HepG2 (cell line): ENCODE data around the gene KANSL3. TPM values are rescaled to one million over a fixed set of nuclear protein-coding genes. Genes with fewer than 3 reads are reported as not detected.

Experiments used
- ATAC-seq: fragments of 200-7000 bp; cut with Tn5 transposase; 3 replicates; pipeline ENCODE4 v1.9.1; 2020; ENCODE audit warnings: mild to moderate bottlenecking, moderate library complexity
- BruUV-seq: library from RNA; stranded (reverse); fragments of 400-500 nt; replicated peaks from 2 replicates; lab custom pipeline; 2021; lab: Mats Ljungman, UMichigan
- CTCF ChIA-PET: fragments of 300-600 bp; formaldehyde crosslinking; extraction: SDS; loops from one replicate; lab custom pipeline; 2021; ENCODE audit warnings: low total read pairs, inconsistent platforms, low intra/inter-chr PET ratio; lab: Yijun Ruan, JAX
- POLR2A ChIA-PET: fragments of 350-600 bp; sonication (Branson Sonifier 250); formaldehyde crosslinking; loops from one replicate; lab custom pipeline; 2020; ENCODE audit warnings: antibody characterized with exemption, inconsistent platforms; lab: Yijun Ruan, JAX
- DNase-seq: peaks from one replicate; pipeline ENCODE4 v3.0.0-alpha.2; 2015; ENCODE audit warnings: low spot score
- FAIRE-seq: peaks from 3 replicates; lab custom pipeline; 2011; peaks lifted over from hg19 to GRCh38; lab: Jason Lieb, UNC
- H2AFZ ChIP-seq: one replicate; pipeline ENCODE4 v1.6.1; 2011; ENCODE audit warnings: low read length, inconsistent platforms
- H3K27ac ChIP-seq: fragments of 300-600 bp; 3 replicates; pipeline ENCODE4 v1.8.0; 2011; ENCODE audit warnings: mixed run types, mild to moderate bottlenecking, mixed read lengths, low read length, inconsistent platforms; ENCODE audit not compliant: insufficient read depth; ENCODE audit errors: extremely low read length
- H3K27me3 ChIP-seq, 2 experiments: fragments of 200-600 bp in 1 of 2; 2 replicates in 1 of 2; 3 replicates in 1 of 2; pipeline versions ENCODE4 v1.6.0 to v1.8.0; 2011; ENCODE audit warnings: low read length in 2 of 2, mild to moderate bottlenecking in 2 of 2, moderate library complexity in 2 of 2, inconsistent platforms in 1 of 2; ENCODE audit not compliant: insufficient read depth in 2 of 2, control insufficient read depth in 1 of 2
- H3K36me3 ChIP-seq, 2 experiments: fragments of 200-600 bp in 1 of 2; replicated peaks in 1 of 2; 2 replicates in 1 of 2; 3 replicates in 1 of 2; pipeline versions ENCODE4 v1.5.1 to v1.8.0; 2011; ENCODE audit warnings: low read length in 2 of 2, inconsistent platforms in 1 of 2; ENCODE audit not compliant: insufficient read depth in 2 of 2, control insufficient read depth in 1 of 2
- H3K4me1 ChIP-seq: 2 replicates; pipeline ENCODE4 v1.5.1; 2012; ENCODE audit warnings: low read length, inconsistent platforms; ENCODE audit not compliant: insufficient read depth
- H3K4me2 ChIP-seq: 2 replicates; pipeline ENCODE4 v1.6.0; 2011; ENCODE audit warnings: low read depth, low read length, inconsistent platforms
- H3K4me3 ChIP-seq, 3 experiments: fragments of 200-600 bp in 1 of 3; sonication (generic), shearing (Covaris generic) in 1 of 3; replicated peaks in 1 of 3; 2 replicates each; pipeline ENCODE4 v1.5.1; 2011 to 2016; ENCODE audit warnings: low read length in 3 of 3, inconsistent platforms in 2 of 3, low read depth in 2 of 3, mild to moderate bottlenecking in 2 of 3, control low read depth in 1 of 3, mixed read lengths in 1 of 3; ENCODE audit not compliant: insufficient read depth in 1 of 3
- H3K79me2 ChIP-seq: one replicate; pipeline ENCODE4 v1.6.1; 2011; ENCODE audit warnings: low read length, inconsistent platforms; ENCODE audit not compliant: insufficient read depth
- H3K9ac ChIP-seq: 2 replicates; pipeline ENCODE4 v1.6.0; 2011; ENCODE audit warnings: mild to moderate bottlenecking, low read depth, low read length, inconsistent platforms; ENCODE audit not compliant: insufficient read depth
- H3K9me3 ChIP-seq: 2 replicates; pipeline ENCODE4 v1.5.1; 2012; ENCODE audit warnings: mild to moderate bottlenecking, low read length
- H4K20me1 ChIP-seq: 2 replicates; pipeline ENCODE4 v1.6.0; 2011; ENCODE audit warnings: inconsistent platforms, mild to moderate bottlenecking, low read length, moderate library complexity; ENCODE audit not compliant: insufficient read depth
- ARHGAP35 ChIP-seq: sonication (generic); formaldehyde crosslinking; IDR thresholded peaks from 2 replicates; pipeline ENCODE4 v1.9.0; 2022; ENCODE audit warnings: mild to moderate bottlenecking, inconsistent platforms, moderate library complexity, missing genetic modification reagents, borderline replicate concordance
- ARID4A ChIP-seq: sonication (generic); formaldehyde crosslinking; IDR thresholded peaks from 2 replicates; pipeline ENCODE4 v1.5.0; 2020; ENCODE audit warnings: mild to moderate bottlenecking, missing genetic modification reagents, borderline replicate concordance
- MBD4 ChIP-seq: IDR thresholded peaks from 2 replicates; pipeline ENCODE4 v1.6.1; 2012; ENCODE audit warnings: low read length, inconsistent platforms, borderline replicate concordance
- MTF1 ChIP-seq: sonication (generic); formaldehyde crosslinking; IDR thresholded peaks from 2 replicates; pipeline ENCODE4 v1.5.0; 2020; ENCODE audit warnings: missing genetic modification reagents
- MXD4 ChIP-seq: IDR thresholded peaks from 2 replicates; pipeline ENCODE4 v1.6.1; 2016; ENCODE audit warnings: mild to moderate bottlenecking, missing biosample characterization, missing genetic modification reagents
- NR2F6 ChIP-seq, 2 experiments: IDR thresholded peaks; 2 replicates each; pipeline ENCODE4 v1.6.1; 2016; ENCODE audit warnings: antibody characterized with exemption in 1 of 2, mild to moderate bottlenecking in 1 of 2
- ONECUT2 ChIP-seq: sonication (generic); formaldehyde crosslinking; IDR thresholded peaks from 2 replicates; pipeline ENCODE4 v1.4.0; 2020; ENCODE audit warnings: missing genetic modification reagents
- RARA ChIP-seq: IDR thresholded peaks from 2 replicates; pipeline ENCODE4 v1.6.1; 2016; ENCODE audit warnings: missing genetic modification reagents, missing compliant biosample characterization
- SIN3B ChIP-seq: fragments of 150-350 bp; IDR thresholded peaks from 2 replicates; pipeline ENCODE4 v1.6.1; 2014; ENCODE audit warnings: low read length
- TOE1 ChIP-seq: sonication (generic); formaldehyde crosslinking; IDR thresholded peaks from 2 replicates; pipeline ENCODE4 v1.4.0; 2020; ENCODE audit warnings: mild to moderate bottlenecking, missing genetic modification reagents
- ZMYM4 ChIP-seq: sonication (generic); formaldehyde crosslinking; IDR thresholded peaks from 2 replicates; pipeline ENCODE4 v1.8.1; 2023; ENCODE audit warnings: mild to moderate bottlenecking, missing genetic modification reagents
- ZNF740 ChIP-seq: sonication (generic); formaldehyde crosslinking; IDR thresholded peaks from 2 replicates; pipeline ENCODE4 v1.4.0; 2020; ENCODE audit warnings: missing genetic modification reagents
- ZNF773 ChIP-seq: sonication (generic); formaldehyde crosslinking; IDR thresholded peaks from 2 replicates; pipeline ENCODE4 v1.4.0; 2020; ENCODE audit warnings: missing genetic modification reagents, borderline replicate concordance
- ZNF788 ChIP-seq: sonication (generic); formaldehyde crosslinking; IDR thresholded peaks from 2 replicates; pipeline ENCODE4 v1.5.0; 2020; ENCODE audit warnings: mild to moderate bottlenecking, missing genetic modification reagents, borderline replicate concordance
- ZXDC ChIP-seq: sonication (generic); formaldehyde crosslinking; IDR thresholded peaks from 2 replicates; pipeline ENCODE4 v1.5.0; 2020; ENCODE audit warnings: mild to moderate bottlenecking, missing genetic modification reagents
- WGBS: methylation state at CpG from one replicate; pipeline ENCODE4 v1.1.6; 2017; ENCODE audit warnings: low lambda C conversion rate; 5-methylcytosine and 5-hydroxymethylcytosine counted together
- in situ Hi-C: cut with HindIII; loops from 2 replicates; pipeline ENCODE4 v1.10.0; 2017; ENCODE audit warnings: low pct_unique_long_range_greater_than_20kb; ENCODE audit not compliant: extremely low pct_ligation_motif_present
- intact Hi-C: fragments of 100-400 bp; cut with micrococcal nuclease; formaldehyde crosslinking; loops from one replicate; pipeline ENCODE4 v1.10.0; 2022; ENCODE audit not compliant: unreplicated experiment
- polyA plus RNA-seq, 8 experiments: library from polyadenylated mRNA; depleted of rRNA in 3 of 8; stranded (reverse) in 7 of 8; unstranded in 1 of 8; fragments of >200 nt; fragmentation: Illumina TruSeq in 4 of 8; extraction: Trizol in 4 of 8; gene quantifications; 2 replicates each; pipeline versions ENCODE4 v1.2.1 to v1.2.3, GENCODE V29; 2011 to 2016; ENCODE audit warnings: low read depth in 4 of 8, missing spikeins in 1 of 8, mixed read lengths in 1 of 8; ENCODE audit not compliant: insufficient read depth in 1 of 8
- total RNA-seq, 5 experiments: library from RNA; depleted of rRNA; stranded (reverse); fragments of >200 nt; fragmentation: Illumina TruSeq; extraction: Trizol; gene quantifications; 2 replicates each; pipeline ENCODE4 v1.2.3, GENCODE V29; 2016; ENCODE audit warnings: low read depth in 1 of 5

Gene KANSL3
- total and polyA plus RNA-seq, 2 of the 13 experiments (the other 11 are each of a cell fraction or from before 2014, with no cell fraction given): 20.8 to 37.3 TPM

GRCh38 chr2:96591054-96591453 lies 47.1 kb downstream of the KANSL3 start:
- Histone ChIP-seq H3K4me3 (no peak overlapping the region), H3K27me3 (no peaks in the 10 kb centered on the region), H3K27ac (no peak overlapping the region), H3K79me2 (no peaks in the 10 kb centered on the region), H3K9ac (no peak overlapping the region), H4K20me1 (no peaks in the 10 kb centered on the region), H2AFZ (no peak overlapping the region), H3K4me1 (no peaks in the 10 kb centered on the region), H3K4me2 (no peak overlapping the region), H3K36me3 (peaks cover 20 to 46% of the 10 kb centered on the region in 2 experiments), H3K9me3 (no peaks in the 10 kb centered on the region)
- ATAC-seq: no peak
- ChIA-PET CTCF (no interaction called here), POLR2A (no interaction called here)
- no peak for DNase-seq
- in situ Hi-C loops (no loop called here), intact Hi-C loops (no loop called here)
- no peak for TF ChIP-seq ZNF740
- no peak for TF ChIP-seq ZNF788 (CRISPR knock-in tag)
- no peak for TF ChIP-seq ONECUT2 (CRISPR knock-in tag)
- TF ChIP-seq RARA: no peak
- TF ChIP-seq ZMYM4: no peak
- TF ChIP-seq ARHGAP35: no peak
- TF ChIP-seq TOE1: no peak
- no peak for TF ChIP-seq MXD4 (CRISPR knock-in tag)
- TF ChIP-seq MBD4: no peak
- no peak for TF ChIP-seq SIN3B
- no peak for TF ChIP-seq NR2F6 (IDR thresholded peaks at IDR 0.05)
- TF ChIP-seq NR2F6 (CRISPR knock-in tag; IDR thresholded peaks at IDR 0.05): no peak
- no peak for TF ChIP-seq MTF1 (CRISPR knock-in tag)
- no peak for TF ChIP-seq ARID4A (CRISPR knock-in tag)
- no peak for TF ChIP-seq ZNF773 (CRISPR knock-in tag)
- TF ChIP-seq ZXDC (CRISPR knock-in tag): no peak
- BruUV-seq: no TSS peak
- FAIRE-seq: no peak
- 94% methylated on average over 2 of the region's 2 CpGs for WGBS
